Islet precursor cell (in vitro differentiated cells): ENCODE measurements around the gene PPM1J.
A peak's percentile ranks its signal among the peaks of the same experiment; 100 is the strongest.

Experiments used
- DNase-seq: peaks from one replicate; pipeline ENCODE4 v3.0.0-alpha.2; 2018

Gene PPM1J

GRCh38 chr1:112686417-112686816 lies 28.7 kb downstream of the PPM1J start:
- no peak for DNase-seq

DNA sequence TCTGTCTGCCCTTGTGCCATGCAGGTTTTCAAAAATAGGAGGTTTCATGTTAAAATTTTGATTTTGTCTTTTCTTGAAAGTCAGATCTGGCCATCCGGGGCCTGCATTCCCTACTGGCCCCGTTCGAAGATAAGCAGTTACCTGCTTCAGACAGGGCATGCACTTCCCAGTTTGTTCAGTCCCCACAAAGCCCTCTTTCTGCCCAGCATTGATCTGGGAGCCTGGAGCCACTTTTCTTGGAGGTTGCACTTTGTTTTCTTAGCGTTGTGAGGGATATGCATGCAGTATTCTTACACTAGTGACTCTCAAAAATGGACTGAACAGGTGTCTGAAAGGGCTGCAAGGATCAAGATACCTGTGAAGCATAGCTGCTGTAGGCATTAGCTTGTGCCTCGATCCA lies 29.2 kb downstream of the PPM1J start:
- no peak for DNase-seq

- DNase-seq, result no peak
These were observed 36.5 kb downstream of the PPM1J start for GRCh38 chr1:112678605-112679004.

DNA sequence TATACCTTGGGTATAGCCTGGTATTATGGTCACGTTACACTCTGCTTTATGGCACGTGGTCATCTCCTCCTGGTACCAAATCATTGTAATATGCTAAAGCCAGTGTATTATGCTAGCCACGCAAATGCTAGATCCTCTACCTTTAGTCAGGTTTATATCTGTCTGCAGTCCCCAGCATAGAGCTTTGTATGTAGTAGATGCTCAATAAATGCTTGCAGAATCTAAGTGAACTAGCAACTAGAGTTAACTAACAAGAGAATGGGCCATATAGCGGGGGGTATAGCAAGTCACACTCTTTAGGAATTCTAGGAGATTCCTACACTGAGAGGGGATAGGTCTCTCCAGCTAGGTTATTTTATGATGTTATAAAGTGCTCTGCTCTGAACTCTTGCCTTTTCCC lies 37.6 kb downstream of the PPM1J start:
- DNase-seq, result no peak

DNA sequence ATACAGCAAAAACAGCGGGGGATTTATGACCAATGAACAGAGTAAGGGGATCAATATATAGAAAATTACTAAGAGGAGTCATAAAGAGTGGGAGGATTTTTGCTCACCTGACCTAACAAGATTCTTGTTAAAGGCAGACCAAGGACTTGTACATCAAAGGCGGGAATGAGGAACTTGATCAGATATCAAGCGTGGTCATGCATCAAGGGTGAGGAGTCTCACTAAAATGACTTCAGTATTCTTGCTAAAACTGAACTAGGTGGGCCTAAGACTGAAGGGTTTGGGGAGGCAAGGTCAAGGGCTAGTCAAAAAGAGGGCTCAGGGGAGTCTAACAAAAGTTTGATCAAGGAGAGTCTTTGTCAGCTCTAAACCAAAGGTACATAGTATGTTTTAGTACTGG lies 38.6 kb downstream of the PPM1J start:
- no peak for DNase-seq

GRCh38 chr1:112675728-112676381 lies 39.3 kb downstream of the PPM1J start:
- DNase-seq, result no peak

DNA sequence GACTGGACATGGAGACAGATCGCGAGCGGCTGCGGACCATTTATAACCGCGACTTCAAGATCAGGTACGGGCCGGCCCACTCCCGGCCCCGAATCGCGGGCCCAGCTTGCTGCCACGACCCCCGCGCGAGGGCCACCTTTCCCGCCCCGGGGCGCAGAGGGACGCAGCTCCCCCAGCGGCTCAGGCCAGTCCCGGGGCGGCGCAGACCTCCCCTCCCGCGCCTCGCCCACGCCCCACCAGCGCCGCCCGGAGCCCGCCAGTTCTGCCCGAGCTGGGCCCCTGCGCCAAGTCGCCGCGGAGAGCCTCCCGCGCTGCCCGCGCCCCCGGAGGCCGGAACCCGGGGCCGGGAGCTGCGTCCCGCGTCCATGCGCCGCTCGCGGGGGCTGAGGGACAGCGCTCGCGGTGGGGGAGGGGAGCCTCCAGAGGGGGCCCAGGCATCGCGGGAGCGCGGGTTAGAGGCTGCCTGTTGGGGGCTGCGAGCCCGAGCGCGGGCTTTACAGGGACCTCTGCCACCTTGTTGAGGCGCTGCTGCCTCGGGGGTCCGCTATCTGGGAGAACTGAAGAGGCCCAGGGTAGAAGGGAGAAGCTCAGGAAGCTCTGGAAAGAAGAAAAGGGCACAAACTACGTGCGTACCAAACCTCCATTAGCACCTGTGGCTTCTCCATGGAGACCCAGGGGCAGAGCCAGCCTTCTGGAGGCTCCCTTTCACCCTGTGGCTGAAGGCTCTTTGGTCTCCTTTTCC lies 40.0 kb downstream of the PPM1J start:
- peak; percentile 77 for DNase-seq

DNA sequence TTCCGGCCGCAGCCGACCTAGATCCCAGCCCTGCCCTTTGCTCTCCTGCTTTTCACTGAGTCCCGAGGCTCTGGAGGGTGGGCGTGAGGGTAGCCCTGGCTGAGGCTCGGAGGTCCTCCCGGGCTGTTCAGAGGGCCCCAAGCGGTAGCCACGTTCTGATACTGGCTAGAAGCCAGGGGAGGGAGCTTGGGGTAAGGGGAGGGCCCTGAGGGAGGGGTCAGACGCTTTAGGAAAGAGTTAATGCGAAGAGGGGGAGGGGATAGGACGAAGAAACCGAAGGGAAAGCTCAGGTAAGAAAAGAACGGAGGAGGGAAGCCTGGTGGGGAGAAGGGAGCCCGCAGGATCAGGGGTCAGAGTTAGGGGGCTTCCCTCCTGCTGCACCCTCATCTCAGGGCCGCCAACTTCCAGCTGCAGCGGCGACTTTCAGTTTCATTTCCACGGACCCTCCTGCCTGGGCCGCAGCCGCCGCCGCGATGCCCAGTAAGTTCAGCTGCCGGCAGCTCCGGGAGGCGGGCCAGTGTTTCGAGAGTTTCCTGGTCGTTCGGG lies 40.6 kb downstream of the PPM1J start, which contains the start of gene MOV10:
MOV10 (plus strand) TSS at position 220 of the 546 bp plus-strand sequence; CDS start at position 474, 254 bp downstream.
- peak; percentile 90 for DNase-seq

DNA sequence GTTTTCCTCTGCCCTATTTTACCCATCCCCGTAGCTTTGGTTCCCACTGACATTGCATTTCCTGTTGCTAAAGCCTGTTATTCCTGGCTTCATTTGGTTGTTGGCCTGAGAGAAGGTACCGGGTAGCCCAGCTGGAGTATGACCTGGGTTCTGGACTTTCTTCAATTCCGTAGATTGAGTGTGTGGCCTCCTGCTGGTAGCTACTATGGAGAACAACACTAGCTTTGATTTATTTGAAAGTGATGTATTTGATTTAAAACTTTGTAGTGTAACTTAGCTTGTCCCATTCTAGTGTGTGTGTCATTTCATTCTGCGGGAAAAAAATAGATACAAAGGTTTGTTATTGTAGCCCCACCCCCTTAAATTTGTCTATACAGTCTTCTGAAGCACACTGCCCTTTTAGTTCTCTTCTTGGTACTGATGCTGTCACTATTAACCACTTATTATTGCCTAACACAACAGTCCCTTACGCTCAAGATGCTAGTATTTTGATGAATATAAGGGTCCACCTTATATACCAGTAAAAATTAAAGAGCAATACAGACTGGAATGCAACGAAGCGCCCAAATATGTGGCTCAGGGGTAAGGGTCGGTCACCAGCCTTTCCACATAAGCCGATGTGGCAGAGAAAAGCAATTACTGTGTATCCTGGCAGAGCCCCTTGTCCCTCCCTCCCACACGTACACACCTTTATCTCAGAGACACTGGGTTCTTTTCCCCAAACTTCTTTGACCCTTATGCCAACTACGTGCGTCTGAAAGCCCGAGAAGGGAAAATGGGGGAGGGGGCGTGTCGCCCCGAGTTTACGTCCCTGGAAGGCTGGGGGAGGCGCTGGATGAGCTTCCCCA lies 41.3 kb downstream of the PPM1J start:
- peak; percentile 55 for DNase-seq

- DNase-seq, result no peak
These were observed 42.3 kb downstream of the PPM1J start for GRCh38 chr1:112672842-112673241.

- DNase-seq, result no peak
These were observed 43.1 kb downstream of the PPM1J start for GRCh38 chr1:112672009-112672408.

GRCh38 chr1:112666946-112667345 lies 48.2 kb downstream of the PPM1J start:
- no peak for DNase-seq

DNA sequence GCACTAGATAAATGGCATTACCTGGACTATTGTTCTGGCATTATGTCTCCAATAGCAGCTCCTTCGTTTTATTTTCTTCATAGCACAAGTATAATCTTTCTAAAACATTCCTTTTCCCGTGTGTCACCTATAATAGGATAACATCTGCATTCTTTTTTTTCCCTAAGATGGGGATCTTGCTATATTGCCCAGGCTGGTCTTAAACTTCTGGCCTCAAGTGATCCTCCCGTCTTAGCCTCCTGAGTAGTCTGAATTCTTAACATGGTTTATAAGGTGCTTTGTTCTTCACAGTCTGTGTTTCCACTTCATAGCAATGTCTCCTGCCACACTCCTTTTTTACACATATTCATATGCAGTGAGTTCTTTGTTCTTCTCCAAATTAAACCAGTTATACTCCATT lies 49.3 kb downstream of the PPM1J start:
- DNase-seq, result no peak
